ENCODE results near the gene MAPK9.
"Not testable (repeated sequence)": the region's sequence is repeated elsewhere in the genome, so short reads cannot be mapped to it uniquely, and the experiment has no call there.

MAPK9 gene

GRCh38 chr5:180324601-180324950 lies 32.7 kb upstream of the MAPK9 start:
- no peak for DNase-seq

GRCh38 chr5:180323941-180324600 lies 32.2 kb upstream of the MAPK9 start:
- DNase-seq: no peak

- DNase-seq: no peak
Observed at GRCh38 chr5:180323160-180323559, 31.3 kb upstream of the MAPK9 start.

GRCh38 chr5:180318456-180319089 lies 26.7 kb upstream of the MAPK9 start:
- DNase-seq: no peak

- DNase-seq: no peak
Observed at GRCh38 chr5:180316586-180316985, 24.7 kb upstream of the MAPK9 start.

GRCh38 chr5:180315762-180316212 lies 23.9 kb upstream of the MAPK9 start:
- DNase-seq: peak; percentile 48

DNA sequence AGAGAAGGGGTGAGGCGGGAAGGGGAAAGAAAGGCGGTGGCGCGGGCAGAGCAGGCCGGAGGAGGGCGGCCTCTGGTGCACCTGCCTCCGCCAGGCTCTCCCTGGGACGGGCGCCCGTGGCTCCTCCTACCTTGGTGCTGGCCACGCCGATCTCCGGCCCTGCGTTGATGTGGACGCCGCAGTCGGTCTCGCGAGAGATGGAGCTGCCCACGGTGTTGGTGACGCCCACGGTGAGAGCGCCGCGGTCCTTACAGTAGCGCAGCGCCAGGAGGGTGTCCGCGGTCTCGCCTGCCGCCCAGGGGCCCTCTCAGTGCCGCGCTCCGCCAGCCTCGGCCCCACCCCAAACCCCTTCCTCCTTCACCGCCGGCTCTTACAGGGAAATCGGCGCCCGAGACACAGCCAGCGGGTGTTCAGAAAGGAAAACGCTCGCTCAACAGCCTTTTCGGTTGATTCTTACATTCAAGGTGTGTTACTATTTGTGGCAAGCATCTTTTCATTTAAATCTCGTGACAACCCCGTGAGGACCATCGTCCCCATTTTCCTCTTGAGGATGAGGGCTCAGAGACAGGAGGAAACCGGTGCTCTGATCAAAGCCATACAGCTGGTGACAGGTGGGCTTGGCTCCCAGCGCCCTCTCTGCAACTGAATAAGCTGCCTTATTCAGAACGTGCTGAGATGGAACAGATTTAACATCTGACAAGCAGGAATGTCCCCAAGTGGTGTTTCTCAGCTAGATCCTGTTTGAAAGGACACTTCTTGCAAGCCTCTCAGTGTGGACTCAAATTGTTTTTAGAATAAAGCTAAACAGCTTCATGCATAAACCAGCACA lies 22.0 kb upstream of the MAPK9 start:
- DNase-seq: peak; percentile 61

DNA sequence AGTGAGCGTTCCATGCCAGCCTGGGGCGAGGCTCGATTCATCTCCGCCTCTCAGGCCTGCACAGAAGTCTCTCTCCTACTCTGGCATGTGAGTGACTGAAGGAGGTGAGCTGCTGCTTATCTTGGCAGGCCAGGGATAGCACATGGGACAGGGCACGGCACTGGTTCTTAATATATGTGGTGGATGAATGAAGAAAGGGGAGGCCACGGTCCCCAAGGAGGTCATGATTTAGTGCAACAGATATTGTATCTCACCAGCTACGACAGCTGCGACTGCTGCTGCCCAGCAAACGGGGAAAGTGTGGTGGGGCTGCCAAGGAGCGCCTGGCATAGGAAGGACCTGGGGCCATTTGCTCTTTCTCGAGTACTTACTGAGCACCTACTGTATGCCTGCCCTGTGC lies 19.3 kb upstream of the MAPK9 start:
- DNase-seq: no peak

DNA sequence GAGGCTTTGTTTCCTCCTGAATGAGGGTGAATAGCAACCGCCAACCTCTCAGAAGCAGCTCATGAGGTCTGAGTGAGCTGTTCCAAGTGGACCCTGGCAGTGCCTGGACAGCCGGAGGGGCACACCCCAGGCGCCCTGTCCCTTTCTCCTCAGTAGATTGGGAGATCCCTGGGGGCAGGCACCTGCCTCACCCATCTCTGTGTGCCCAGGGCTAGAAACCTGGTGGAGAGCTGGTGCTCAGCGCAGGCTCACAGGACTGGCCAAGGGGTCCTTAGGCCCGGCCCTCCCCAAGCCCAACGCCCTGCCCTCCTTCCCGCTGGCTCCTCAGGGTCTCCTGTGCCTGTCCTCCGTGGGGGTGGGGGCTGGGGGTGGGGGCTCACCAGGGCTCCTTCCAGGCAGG lies 14.9 kb upstream of the MAPK9 start:
- no peak for DNase-seq

DNA sequence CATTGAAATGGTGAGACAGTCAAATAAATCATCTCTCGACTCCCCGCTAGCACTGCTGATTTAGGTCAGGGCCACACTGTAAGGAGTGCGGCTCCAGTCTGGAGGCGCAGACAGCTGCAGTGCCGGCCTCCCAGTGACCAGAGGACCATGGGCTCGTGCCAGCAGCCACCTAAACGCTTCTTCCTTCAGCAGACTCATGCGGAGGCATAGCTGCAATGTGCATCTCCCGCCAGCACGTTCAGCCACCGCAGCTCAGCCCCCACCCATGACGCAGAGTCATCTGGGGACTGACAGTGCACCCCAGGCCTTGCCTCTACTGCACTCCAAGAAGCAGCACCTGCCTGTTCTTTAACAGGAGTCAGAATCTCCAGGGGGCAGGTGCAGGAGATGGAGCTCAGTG lies 13.6 kb upstream of the MAPK9 start:
- DNase-seq: no peak

GRCh38 chr5:180304431-180305375 lies 12.8 kb upstream of the MAPK9 start:
- DNase-seq: no peak

- no peak for DNase-seq
Observed at GRCh38 chr5:180304016-180304292, 12.1 kb upstream of the MAPK9 start.

- DNase-seq: no peak
Observed at GRCh38 chr5:180303226-180304015, 11.5 kb upstream of the MAPK9 start.

- DNase-seq: no peak
Observed at GRCh38 chr5:180302256-180302655, 10.4 kb upstream of the MAPK9 start.

GRCh38 chr5:180301253-180301652 lies 9.4 kb upstream of the MAPK9 start:
- DNase-seq: no peak

DNA sequence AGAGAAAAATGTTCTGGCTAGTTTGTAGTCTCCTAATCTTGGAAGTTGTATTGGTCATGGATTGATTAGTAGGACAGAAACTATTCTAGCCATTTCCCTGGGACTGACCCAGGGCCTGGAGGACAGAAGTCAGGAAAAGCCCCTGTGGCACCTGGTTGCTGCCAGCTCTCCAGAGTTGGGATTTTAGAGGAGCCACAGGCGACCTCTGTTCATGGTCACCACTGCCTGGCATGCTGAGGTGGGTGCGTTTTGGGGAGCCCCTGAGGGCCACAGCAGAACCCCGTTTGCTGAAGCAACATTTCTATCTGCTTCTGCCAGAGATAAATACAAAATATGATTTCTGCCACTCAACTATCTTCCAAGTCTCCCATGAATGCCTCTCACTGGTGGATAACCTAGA lies 7.6 kb upstream of the MAPK9 start:
- no peak for DNase-seq

- DNase-seq: not testable (repeated sequence)
Observed at GRCh38 chr5:180299014-180299413, 7.1 kb upstream of the MAPK9 start.

GRCh38 chr5:180297587-180298282 lies 5.9 kb upstream of the MAPK9 start:
- no peak for DNase-seq

- peak; percentile 14 for DNase-seq
Observed at GRCh38 chr5:180296771-180297170, 4.9 kb upstream of the MAPK9 start.

GRCh38 chr5:180294913-180295555 lies 3.2 kb upstream of the MAPK9 start:
- DNase-seq: no peak

GRCh38 chr5:180294411-180294810 lies 2.5 kb upstream of the MAPK9 start:
- DNase-seq: no peak
